Measurements from ENCODE around the gene SUPT7L. TPM values are rescaled to one million over a fixed set of nuclear protein-coding genes. Genes with fewer than 3 reads are reported as not detected.

Gene SUPT7L
- total RNA-seq, 1 experiment from 2014 or later, result 22.4 TPM

- CTCF ChIA-PET, result no interaction called here
- no peaks in the 10 kb centered on the region for H3K27me3 ChIP-seq (ENCODE audit: control insufficient read depth, insufficient read depth, low read length)
- TF ChIP-seq POLR2AphosphoS5 (IDR thresholded peaks at IDR 0.05; ENCODE audit: low read depth, low read length) (no peak), REST (IDR thresholded peaks at IDR 0.05; ENCODE audit: insufficient read depth in 1 of 2, low read depth in 2 of 2, low read length in 1 of 2) (no peak), TCF7L2 (IDR thresholded peaks at IDR 0.05; ENCODE audit: low read depth, low read length) (no peak), CTCF (IDR thresholded peaks at IDR 0.05) (no peak), SIN3A (IDR thresholded peaks at IDR 0.05; ENCODE audit: borderline replicate concordance, insufficient read depth, low read depth, low read length) (no peak)
- intact Hi-C loops (cut with micrococcal nuclease; ENCODE audit: unreplicated experiment), result no loop called here
- POLR2A ChIA-PET, result no interaction called here
- no peak overlapping the region for H3K27ac ChIP-seq (ENCODE audit: low read length)
- H3K4me1 ChIP-seq (ENCODE audit: control insufficient read depth, insufficient read depth, low read length), result no peaks in the 10 kb centered on the region
- BruUV-seq (replicated peaks), result no TSS peak
- H3K9me3 ChIP-seq (ENCODE audit: control insufficient read depth, insufficient read depth, low read depth, low read length), result no peaks in the 10 kb centered on the region
- H3K4me3 ChIP-seq (ENCODE audit: low read depth in 2 of 2, low read length in 2 of 2), result no peak overlapping the region
- H3K36me3 ChIP-seq (ENCODE audit: control insufficient read depth, insufficient read depth, low read length), result peaks cover 19% of the 10 kb centered on the region
- no peak for ATAC-seq
- no peak for DNase-seq (ENCODE audit: low read depth, low spot score)
- in situ Hi-C loops (cut with HindIII; ENCODE audit: low pct_unique_long_range_greater_than_20kb, low sequenced_read_pairs), result no loop called here
Measured at GRCh38 chr2:27671235-27671634, 7.8 kb upstream of the SUPT7L start.

- no peak overlapping the region for H3K4me3 ChIP-seq (ENCODE audit: low read depth in 2 of 2, low read length in 2 of 2)
- ATAC-seq, result no peak
- ChIA-PET POLR2A (no interaction called here), CTCF (interaction anchor here (0.7 kb wide), 1 partner anchor 7 kb away, joined by 5 read pairs; no protein-coding TSS in a partner anchor)
- no TSS peak for BruUV-seq (replicated peaks)
- H3K27me3 ChIP-seq (ENCODE audit: control insufficient read depth, insufficient read depth, low read length), result no peaks in the 10 kb centered on the region
- peaks cover 11% of the 10 kb centered on the region for H3K4me1 ChIP-seq (ENCODE audit: control insufficient read depth, insufficient read depth, low read length)
- H3K9me3 ChIP-seq (ENCODE audit: control insufficient read depth, insufficient read depth, low read depth, low read length), result no peaks in the 10 kb centered on the region
- intact Hi-C loops (cut with micrococcal nuclease; ENCODE audit: unreplicated experiment) (no loop called here), in situ Hi-C loops (cut with HindIII; ENCODE audit: low pct_unique_long_range_greater_than_20kb, low sequenced_read_pairs) (no loop called here)
- TF ChIP-seq TCF7L2 (IDR thresholded peaks at IDR 0.05; ENCODE audit: low read depth, low read length) (no peak), POLR2AphosphoS5 (IDR thresholded peaks at IDR 0.05; ENCODE audit: low read depth, low read length) (no peak), CTCF (IDR thresholded peaks at IDR 0.05) (no peak), SIN3A (IDR thresholded peaks at IDR 0.05; ENCODE audit: borderline replicate concordance, insufficient read depth, low read depth, low read length) (no peak), REST (IDR thresholded peaks at IDR 0.05; ENCODE audit: insufficient read depth in 1 of 2, low read depth in 2 of 2, low read length in 1 of 2) (no peak)
- no peak for DNase-seq (ENCODE audit: low read depth, low spot score)
- no peak overlapping the region for H3K27ac ChIP-seq (ENCODE audit: low read length)
- H3K36me3 ChIP-seq (ENCODE audit: control insufficient read depth, insufficient read depth, low read length), result peaks cover 9% of the 10 kb centered on the region; the same call in 1 of the 2 replicates
Measured at GRCh38 chr2:27667446-27667845, 4.0 kb upstream of the SUPT7L start.

Data from Panc1 (cell line).